ENCODE measurements around the gene NPAS2.

NPAS2 gene

GRCh38 chr2:100910111-100910510 is 90.2 kb downstream of the NPAS2 start:
- no peak for DNase-seq

GRCh38 chr2:100919316-100919715 is 99.4 kb downstream of the NPAS2 start:
- no peak for DNase-seq

- DNase-seq, result peak; percentile 89
Observed at GRCh38 chr2:100921685-100922161, 101.8 kb downstream of the NPAS2 start.

- DNase-seq, result no peak
Observed at GRCh38 chr2:100923461-100924060, 103.6 kb downstream of the NPAS2 start.

GRCh38 chr2:100924122-100924519 is 104.2 kb downstream of the NPAS2 start:
- no peak for DNase-seq

- peak; percentile 54 for DNase-seq
Observed at GRCh38 chr2:100924520-100925451, 104.8 kb downstream of the NPAS2 start.

- DNase-seq, result no peak
Observed at GRCh38 chr2:100928235-100928634, 108.3 kb downstream of the NPAS2 start.

GRCh38 chr2:100929147-100929546 is 109.2 kb downstream of the NPAS2 start:
- DNase-seq, result no peak

- peak; percentile 32 for DNase-seq
Observed at GRCh38 chr2:100934504-100935371, 114.8 kb downstream of the NPAS2 start.

GRCh38 chr2:100935372-100935752 is 115.4 kb downstream of the NPAS2 start:
- peak; percentile 80 for DNase-seq

GRCh38 chr2:100936070-100936741 is 116.3 kb downstream of the NPAS2 start:
- no peak for DNase-seq

GRCh38 chr2:100936972-100937542 is 117.1 kb downstream of the NPAS2 start:
- no peak for DNase-seq

GRCh38 chr2:100938031-100939026 is 118.4 kb downstream of the NPAS2 start:
- DNase-seq, result no peak

GRCh38 chr2:100939445-100939844 is 119.5 kb downstream of the NPAS2 start:
- DNase-seq, result no peak

- DNase-seq, result peak; percentile 46
Observed at GRCh38 chr2:100940240-100940639, 120.3 kb downstream of the NPAS2 start.

GRCh38 chr2:100940766-100941645 is 121.1 kb downstream of the NPAS2 start:
- DNase-seq, result no peak

- peak; percentile 67 for DNase-seq
Observed at GRCh38 chr2:100941646-100942240, 121.8 kb downstream of the NPAS2 start.

- peak; percentile 43 for DNase-seq
Observed at GRCh38 chr2:100944617-100945432, 124.9 kb downstream of the NPAS2 start.
